Endodermal cell (in vitro differentiated cells): Measurements from ENCODE around the gene DHX34. TPM values are rescaled to one million over a fixed set of nuclear protein-coding genes. Genes with fewer than 3 reads are reported as not detected.

ENCODE experiments used
- DNase-seq: peaks from one replicate; pipeline ENCODE4 v3.0.0-alpha.2; 2017
- H3K27ac ChIP-seq: 2 replicates; pipeline ENCODE4 v1.5.1; 2013; ENCODE audit warnings: mild to moderate bottlenecking, low read depth, low read length, moderate library complexity
- H3K27me3 ChIP-seq: 2 replicates; pipeline ENCODE4 v1.6.1; 2013; ENCODE audit warnings: mild to moderate bottlenecking, low read length, moderate library complexity; ENCODE audit not compliant: insufficient read depth, control insufficient read depth, poor library complexity, severe bottlenecking
- H3K36me3 ChIP-seq: 2 replicates; pipeline ENCODE4 v1.7.0; 2013; ENCODE audit warnings: mild to moderate bottlenecking, low read length, moderate library complexity; ENCODE audit not compliant: control insufficient read depth, insufficient read depth
- H3K4me1 ChIP-seq: one replicate; pipeline ENCODE4 v1.7.0; 2013; ENCODE audit warnings: low read length; ENCODE audit not compliant: control insufficient read depth, insufficient read depth
- H3K4me3 ChIP-seq: 2 replicates; pipeline ENCODE4 v1.5.1; 2013; ENCODE audit warnings: mild to moderate bottlenecking, low read length, moderate library complexity
- H3K9ac ChIP-seq: 2 replicates; pipeline ENCODE4 v1.6.1; 2013; ENCODE audit warnings: mild to moderate bottlenecking, low read length, moderate library complexity; ENCODE audit not compliant: poor library complexity, severe bottlenecking; ENCODE audit errors: extremely low read depth
- H3K9me3 ChIP-seq: 2 replicates; pipeline ENCODE4 v1.6.1; 2013; ENCODE audit warnings: mild to moderate bottlenecking, low read length, moderate library complexity; ENCODE audit not compliant: control insufficient read depth
- H3K27ac Mint-ChIP-seq: 2 replicates; pipeline ENCODE4 v1.8.0; 2020; ENCODE audit warnings: mixed read lengths
- H3K27me3 Mint-ChIP-seq: 2 replicates; pipeline ENCODE4 v1.8.0; 2021; ENCODE audit warnings: mild to moderate bottlenecking, mixed read lengths; ENCODE audit not compliant: insufficient read depth
- H3K36me3 Mint-ChIP-seq: 2 replicates; pipeline ENCODE4 v1.8.0; 2020; ENCODE audit warnings: low read depth, mixed read lengths
- H3K4me1 Mint-ChIP-seq: 2 replicates; pipeline ENCODE4 v1.8.0; 2020; ENCODE audit warnings: mixed read lengths
- H3K4me3 Mint-ChIP-seq: 2 replicates; pipeline ENCODE4 v1.8.0; 2020; ENCODE audit warnings: mild to moderate bottlenecking, moderate library complexity, mixed read lengths
- H3K9me3 Mint-ChIP-seq: 2 replicates; pipeline ENCODE4 v1.8.0; 2020; ENCODE audit warnings: mild to moderate bottlenecking, mixed read lengths
- WGBS, 2 experiments: methylation state at CpG; one replicate each; pipeline versions ENCODE4 v1.1.5 to v1.1.7; 2013; ENCODE audit warnings: missing lambda C conversion rate in 2 of 2, mixed read lengths in 1 of 2; ENCODE audit not compliant: insufficient coverage in 1 of 2, insufficient read length in 1 of 2; 5-methylcytosine and 5-hydroxymethylcytosine counted together
- total RNA-seq, 2 donors: library from RNA; stranded (reverse); fragmentation: NEBNext Ultra II Directional in 1 of 2; extraction: Animal tissue kit (Norgen Biotek cat#: 25700) in 1 of 2; gene quantifications; 2 replicates in 1 of 2; 3 replicates in 1 of 2; pipeline ENCODE4 v1.2.1, GENCODE V29; 2021
- TF ChIP-seq, protein P1 (sequence below): fragments of 200-600 bp; sonication (generic); conservative IDR thresholded peaks from 2 replicates; pipeline ENCODE4 v1.5.0; 2021; ENCODE audit warnings: antibody characterized with exemption, mild to moderate bottlenecking

Gene DHX34
- total RNA-seq, 2 donors from 2014 or later: 36.9 to 43.9 TPM

GRCh38 chr19:47310819-47311218 lies 38.3 kb upstream of the DHX34 start:
- H3K4me3 ChIP-seq: no peak overlapping the region
- Mint-ChIP-seq H3K27me3 (peaks cover 2% of the 10 kb centered on the region), H3K4me1 (peaks cover 4% of the 10 kb centered on the region), H3K36me3 (no peaks in the 10 kb centered on the region), H3K9me3 (peaks cover 3% of the 10 kb centered on the region), H3K4me3 (no peak overlapping the region), H3K27ac (no peak overlapping the region)
- H3K27ac ChIP-seq: no peak overlapping the region
- H3K9me3 ChIP-seq: no peaks in the 10 kb centered on the region
- DNase-seq: no peak
- H3K36me3 ChIP-seq: no peaks in the 10 kb centered on the region
- H3K27me3 ChIP-seq: no peaks in the 10 kb centered on the region
- no peak overlapping the region for H3K9ac ChIP-seq
- TF ChIP-seq, protein P1, sequence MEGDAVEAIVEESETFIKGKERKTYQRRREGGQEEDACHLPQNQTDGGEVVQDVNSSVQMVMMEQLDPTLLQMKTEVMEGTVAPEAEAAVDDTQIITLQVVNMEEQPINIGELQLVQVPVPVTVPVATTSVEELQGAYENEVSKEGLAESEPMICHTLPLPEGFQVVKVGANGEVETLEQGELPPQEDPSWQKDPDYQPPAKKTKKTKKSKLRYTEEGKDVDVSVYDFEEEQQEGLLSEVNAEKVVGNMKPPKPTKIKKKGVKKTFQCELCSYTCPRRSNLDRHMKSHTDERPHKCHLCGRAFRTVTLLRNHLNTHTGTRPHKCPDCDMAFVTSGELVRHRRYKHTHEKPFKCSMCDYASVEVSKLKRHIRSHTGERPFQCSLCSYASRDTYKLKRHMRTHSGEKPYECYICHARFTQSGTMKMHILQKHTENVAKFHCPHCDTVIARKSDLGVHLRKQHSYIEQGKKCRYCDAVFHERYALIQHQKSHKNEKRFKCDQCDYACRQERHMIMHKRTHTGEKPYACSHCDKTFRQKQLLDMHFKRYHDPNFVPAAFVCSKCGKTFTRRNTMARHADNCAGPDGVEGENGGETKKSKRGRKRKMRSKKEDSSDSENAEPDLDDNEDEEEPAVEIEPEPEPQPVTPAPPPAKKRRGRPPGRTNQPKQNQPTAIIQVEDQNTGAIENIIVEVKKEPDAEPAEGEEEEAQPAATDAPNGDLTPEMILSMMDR: no peak
- 89 to 100% methylated on average over 2 to 5 of the region's 5 CpGs for WGBS, 2 experiments
- no peaks in the 10 kb centered on the region for H3K4me1 ChIP-seq

DNA sequence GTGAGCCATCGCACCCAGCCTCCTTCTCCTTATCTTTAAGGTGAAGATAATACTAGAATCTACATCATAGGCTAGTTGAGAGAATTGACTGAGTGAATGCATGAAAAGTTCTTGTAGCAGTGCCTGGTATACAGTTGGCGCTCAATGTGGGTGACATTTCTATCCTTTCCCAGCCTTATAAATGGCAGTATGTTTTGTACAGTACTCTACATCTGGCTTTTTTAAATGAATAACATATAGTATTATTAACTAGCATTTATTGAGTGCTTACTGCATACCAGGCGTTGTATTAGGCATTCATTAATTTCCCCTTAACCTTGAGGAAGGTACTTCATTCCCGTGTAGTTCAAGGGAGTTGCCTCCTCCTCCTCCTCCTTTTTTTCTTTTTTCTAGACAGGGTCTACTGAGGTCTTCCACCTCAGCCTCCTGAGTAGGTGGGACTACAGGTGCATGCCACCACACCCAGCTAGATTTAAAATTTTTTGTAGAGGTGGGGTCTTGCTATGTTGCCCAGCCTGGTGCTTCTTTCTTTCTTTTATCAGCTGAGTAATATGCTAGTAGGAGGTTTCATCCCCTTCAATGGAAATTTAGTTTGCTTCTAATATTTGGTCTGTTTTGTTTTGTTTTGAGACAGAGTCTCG lies 36.6 kb upstream of the DHX34 start:
- Histone ChIP-seq H3K27ac (no peak overlapping the region), H3K4me3 (no peak overlapping the region), H3K9me3 (no peaks in the 10 kb centered on the region), H3K36me3 (no peaks in the 10 kb centered on the region), H3K4me1 (no peaks in the 10 kb centered on the region), H3K9ac (no peak overlapping the region), H3K27me3 (no peaks in the 10 kb centered on the region)
- TF ChIP-seq, protein P1: no peak
- no peak for DNase-seq
- Mint-ChIP-seq H3K9me3 (peaks cover 3% of the 10 kb centered on the region), H3K27me3 (peaks cover 2% of the 10 kb centered on the region), H3K36me3 (no peaks in the 10 kb centered on the region), H3K27ac (no peak overlapping the region), H3K4me1 (peaks cover 4% of the 10 kb centered on the region), H3K4me3 (no peak overlapping the region)
- WGBS, 2 experiments: 93% methylated on average over 3 to 5 of the region's 5 CpGs

GRCh38 chr19:47313754-47314295 lies 35.3 kb upstream of the DHX34 start:
- Mint-ChIP-seq H3K36me3 (no peaks in the 10 kb centered on the region), H3K9me3 (peaks cover 3% of the 10 kb centered on the region), H3K4me3 (no peak overlapping the region), H3K27ac (no peak overlapping the region), H3K27me3 (peaks cover 2% of the 10 kb centered on the region), H3K4me1 (peaks cover 4% of the 10 kb centered on the region)
- 91 to 92% methylated on average over 9 to 10 of the region's 10 CpGs for WGBS, 2 experiments
- Histone ChIP-seq H3K4me3 (no peak overlapping the region), H3K9me3 (no peaks in the 10 kb centered on the region), H3K9ac (no peak overlapping the region), H3K27me3 (no peaks in the 10 kb centered on the region), H3K36me3 (no peaks in the 10 kb centered on the region), H3K27ac (no peak overlapping the region), H3K4me1 (no peaks in the 10 kb centered on the region)
- DNase-seq: no peak
- TF ChIP-seq, protein P1: no peak
